ENCODE data around the gene MFSD2A.
"Not testable (repeated sequence)": the region's sequence is repeated elsewhere in the genome, so short reads cannot be mapped to it uniquely, and the experiment has no call there.

Gene MFSD2A

GRCh38 chr1:39954870-39955546, at the start of gene MFSD2A:
Gene MFSD2A (plus strand): TSS chr1:39955145. CDS start chr1:39955293, 148 bp downstream.
- no peak for DNase-seq

DNA sequence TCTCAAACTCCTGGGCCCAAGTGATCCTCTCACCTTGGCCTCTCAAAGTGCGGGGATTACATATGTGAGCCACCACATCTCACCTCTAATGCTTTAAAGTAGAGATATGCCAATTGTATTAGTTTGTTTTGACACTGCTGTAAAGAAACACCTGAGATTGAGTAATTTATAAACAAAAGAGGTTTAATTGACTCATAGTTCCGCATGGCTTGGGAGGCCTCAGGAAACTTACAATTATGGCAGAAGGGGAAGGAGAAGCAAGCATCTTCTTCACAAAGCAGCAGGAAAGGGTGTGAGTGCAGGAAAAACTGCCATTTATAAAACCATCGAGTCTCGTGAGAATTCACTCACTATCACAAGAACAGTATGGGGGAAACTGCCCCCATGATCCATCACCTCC, 49.8 kb upstream of the MFSD2A start:
- no peak for DNase-seq

DNA sequence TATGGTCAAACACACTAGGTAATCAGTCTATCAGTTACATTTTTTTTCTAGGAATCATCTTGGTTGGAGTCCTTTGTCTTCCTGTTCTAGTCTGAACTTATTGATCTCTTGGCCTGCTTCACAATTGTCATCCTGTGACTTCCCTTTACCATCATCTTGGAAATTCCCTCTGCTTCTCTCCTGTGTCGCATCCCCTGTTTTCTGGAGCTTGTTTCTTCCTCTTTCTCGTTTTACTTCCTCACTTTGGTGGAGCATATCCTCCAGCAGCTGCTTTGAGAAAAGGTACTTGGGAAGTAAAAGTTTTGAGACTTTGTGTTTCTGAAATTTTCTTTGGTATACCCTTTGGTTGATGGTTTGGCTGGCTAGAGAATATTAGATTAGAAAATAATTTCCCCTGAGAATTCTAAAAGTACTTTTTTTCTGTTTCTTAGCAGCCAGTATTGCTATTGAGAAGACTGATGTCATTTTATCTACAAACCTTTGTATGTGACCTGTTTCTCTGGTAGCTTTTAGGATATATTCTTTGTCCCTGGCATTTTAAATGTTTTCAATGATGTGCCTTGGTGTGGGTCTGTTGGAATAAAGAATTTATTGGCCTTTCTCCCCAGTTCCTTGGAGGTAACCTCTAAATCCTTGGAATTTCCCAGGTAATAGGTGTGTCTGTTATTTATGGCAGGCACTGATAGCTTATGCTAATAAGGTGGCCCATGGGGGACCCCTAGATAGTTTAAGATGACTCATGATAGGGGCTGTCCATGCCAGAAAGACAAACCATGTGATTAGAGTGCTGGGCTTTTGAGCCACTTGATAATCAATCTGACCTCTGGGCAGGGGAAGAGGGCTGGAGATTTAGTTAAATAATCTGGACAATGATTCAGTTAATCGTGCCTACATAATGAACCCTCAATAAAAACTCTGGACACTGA, 47.2 kb upstream of the MFSD2A start:
- DNase-seq = no peak

- no peak for DNase-seq
These were observed 46.4 kb upstream of the MFSD2A start for GRCh38 chr1:39908534-39908933.

DNA sequence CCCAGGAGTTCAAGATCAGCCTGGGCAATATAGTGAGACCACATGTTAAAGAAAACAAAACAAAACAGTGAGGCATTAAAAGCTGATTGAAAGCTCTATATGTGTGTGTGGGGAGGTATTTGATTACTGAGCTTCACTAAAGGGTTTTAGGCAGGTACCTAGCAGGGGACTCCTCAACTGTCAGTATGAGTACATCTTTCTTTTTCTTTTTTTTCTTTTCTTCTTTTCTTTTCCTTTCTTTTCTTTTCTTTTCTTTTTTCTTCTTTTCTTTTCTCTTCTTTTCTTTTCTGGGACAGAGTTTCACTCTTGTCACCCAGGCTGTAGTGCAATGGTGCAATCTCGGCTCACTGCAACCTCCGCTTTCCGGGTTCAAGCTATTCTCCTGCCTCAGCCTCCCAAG, 44.7 kb upstream of the MFSD2A start:
- DNase-seq = no peak

DNA sequence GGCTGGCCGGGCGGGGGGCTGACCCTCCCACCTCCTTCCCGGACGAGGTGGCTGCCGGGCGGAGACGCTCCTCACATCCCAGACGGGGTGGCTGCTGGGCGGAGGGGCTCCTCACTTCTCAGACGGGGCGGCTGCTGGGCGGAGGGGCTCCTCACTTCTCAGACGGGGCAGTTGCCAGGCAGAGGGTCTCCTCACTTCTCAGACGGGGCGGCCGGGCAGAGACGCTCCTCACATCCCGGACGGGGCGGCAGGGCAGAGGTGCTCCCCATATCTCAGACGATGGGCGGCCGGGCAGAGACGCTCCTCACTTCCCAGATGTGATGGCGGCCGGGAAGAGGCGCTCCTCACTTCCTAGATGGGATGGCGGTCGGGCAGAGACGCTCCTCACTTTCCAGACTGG, 41.8 kb upstream of the MFSD2A start:
- DNase-seq = not testable (repeated sequence)

DNA sequence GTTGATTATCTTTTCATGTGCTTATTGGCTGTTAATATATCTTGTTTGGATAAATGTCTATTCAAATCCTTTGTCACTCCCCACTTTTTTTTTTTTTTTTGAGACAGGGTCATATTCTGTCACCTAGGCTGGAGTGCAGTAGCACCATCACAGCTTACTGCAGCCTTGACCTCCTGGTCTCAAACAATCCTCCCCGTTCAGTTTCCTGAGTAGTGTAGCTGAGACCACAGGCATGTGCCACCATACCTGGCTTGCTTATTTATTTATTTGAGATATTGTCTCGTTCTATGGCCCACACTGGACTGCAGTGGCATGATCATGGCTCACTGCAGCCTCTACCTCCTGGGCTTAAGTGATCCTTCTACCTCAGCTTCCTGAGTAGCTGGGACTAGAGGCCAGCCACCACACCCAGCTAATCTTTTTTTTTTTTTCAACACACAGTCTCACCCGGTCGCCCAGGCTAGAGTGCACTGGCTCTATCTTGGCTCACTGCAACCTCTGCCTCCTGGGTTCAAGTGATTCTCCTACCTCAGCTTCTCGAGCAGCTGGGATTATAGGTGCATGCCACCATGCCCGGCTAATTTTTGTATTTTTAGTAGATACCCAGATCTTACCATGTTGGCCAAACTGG, 39.3 kb upstream of the MFSD2A start:
- DNase-seq = no peak

DNA sequence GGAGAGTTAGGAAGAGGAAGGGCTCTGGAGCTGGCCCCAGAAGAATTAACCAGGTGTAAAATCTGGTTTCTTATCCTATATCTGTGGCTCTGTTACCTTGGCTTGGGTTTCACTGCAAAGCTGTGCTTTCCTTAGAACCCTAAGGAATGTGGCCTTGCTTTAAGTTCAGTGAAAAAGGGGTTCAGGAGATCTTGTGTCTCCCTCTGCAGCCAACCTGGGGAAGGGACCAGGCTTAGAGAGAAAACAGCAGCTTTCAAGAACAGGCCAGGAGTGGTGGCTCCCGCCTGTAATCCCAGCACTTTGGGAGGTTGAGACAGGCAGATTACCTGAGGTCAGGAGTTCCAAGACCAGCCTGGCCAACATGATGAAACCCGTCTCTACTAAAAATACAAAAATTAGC, 37.1 kb upstream of the MFSD2A start:
- DNase-seq = no peak

DNA sequence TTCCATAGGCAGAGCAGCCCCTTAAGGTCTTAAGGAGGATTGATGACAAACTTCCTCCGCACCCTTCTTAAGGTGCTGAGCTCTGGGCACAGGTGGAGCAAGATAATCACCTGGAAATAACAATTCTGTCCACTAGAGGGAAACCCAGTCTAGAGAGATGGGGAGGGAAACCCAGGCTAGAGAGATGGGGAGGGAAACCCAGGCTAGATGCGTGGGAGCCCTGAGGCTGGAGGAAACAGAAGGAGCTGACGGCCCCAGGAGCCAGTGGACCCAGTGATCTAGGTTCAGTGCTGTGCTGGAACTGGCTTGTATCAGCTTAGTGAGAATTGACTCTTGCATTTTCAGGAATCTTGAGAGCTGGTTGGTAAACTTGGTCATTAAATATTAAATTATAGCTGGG, 35.4 kb upstream of the MFSD2A start:
- no peak for DNase-seq

- DNase-seq = no peak
These were observed 32.7 kb upstream of the MFSD2A start for GRCh38 chr1:39922251-39922688.

DNA sequence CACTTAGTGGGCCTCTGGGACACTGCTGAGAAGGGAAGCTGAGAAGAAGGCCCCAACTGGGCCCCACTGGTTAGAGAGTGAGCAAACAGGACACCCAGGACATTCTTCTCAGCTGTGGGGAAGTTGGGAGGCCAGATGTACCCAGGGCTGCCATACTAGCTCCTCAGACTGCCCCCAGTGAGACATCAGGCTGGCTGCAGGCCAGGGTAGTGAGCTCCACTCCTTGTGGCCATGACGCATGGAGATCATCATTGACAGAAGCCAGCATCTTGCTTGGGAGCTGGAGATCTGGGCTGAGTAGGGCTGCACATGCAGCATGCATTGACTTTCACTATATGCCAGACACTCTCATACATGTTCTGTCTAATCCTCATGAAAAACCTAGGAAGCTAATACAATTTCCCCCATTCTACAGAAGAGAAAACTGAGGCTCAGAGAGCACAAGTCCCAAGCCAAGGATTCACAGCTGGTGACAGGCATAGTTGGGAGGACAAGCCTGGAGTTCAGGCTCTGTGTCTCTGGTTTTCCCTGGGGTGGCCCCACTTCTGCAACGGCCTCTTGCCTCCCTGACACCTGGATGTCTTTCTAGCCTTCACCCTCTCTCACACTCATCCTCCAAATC, 29.1 kb upstream of the MFSD2A start:
- DNase-seq = no peak

DNA sequence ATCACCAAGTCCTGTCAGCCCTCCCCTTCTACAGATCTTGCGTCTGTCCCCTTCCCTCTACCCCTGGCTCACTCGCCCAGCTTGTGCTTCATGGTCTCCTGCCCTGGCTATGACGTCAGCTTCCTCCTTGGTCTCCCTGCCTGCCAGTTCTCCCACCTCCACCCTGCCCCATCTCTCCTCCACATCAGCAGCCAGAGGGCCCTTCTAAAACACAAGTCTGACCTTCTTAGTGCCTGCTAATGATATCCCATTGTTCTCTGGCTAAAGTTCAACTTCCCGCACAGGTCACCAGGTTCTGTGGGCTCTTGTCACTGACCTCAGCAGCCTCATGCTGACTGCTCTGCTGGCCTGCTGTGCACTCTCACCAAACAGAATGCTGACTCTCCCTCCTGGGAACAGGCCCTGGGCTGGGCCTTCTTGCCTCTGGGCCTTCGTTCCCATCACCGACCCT, 28.6 kb upstream of the MFSD2A start:
- no peak for DNase-seq

- no peak for DNase-seq
These were observed 28.1 kb upstream of the MFSD2A start for GRCh38 chr1:39926820-39927219.

- DNase-seq = no peak
These were observed 27.4 kb upstream of the MFSD2A start for GRCh38 chr1:39927538-39927937.

DNA sequence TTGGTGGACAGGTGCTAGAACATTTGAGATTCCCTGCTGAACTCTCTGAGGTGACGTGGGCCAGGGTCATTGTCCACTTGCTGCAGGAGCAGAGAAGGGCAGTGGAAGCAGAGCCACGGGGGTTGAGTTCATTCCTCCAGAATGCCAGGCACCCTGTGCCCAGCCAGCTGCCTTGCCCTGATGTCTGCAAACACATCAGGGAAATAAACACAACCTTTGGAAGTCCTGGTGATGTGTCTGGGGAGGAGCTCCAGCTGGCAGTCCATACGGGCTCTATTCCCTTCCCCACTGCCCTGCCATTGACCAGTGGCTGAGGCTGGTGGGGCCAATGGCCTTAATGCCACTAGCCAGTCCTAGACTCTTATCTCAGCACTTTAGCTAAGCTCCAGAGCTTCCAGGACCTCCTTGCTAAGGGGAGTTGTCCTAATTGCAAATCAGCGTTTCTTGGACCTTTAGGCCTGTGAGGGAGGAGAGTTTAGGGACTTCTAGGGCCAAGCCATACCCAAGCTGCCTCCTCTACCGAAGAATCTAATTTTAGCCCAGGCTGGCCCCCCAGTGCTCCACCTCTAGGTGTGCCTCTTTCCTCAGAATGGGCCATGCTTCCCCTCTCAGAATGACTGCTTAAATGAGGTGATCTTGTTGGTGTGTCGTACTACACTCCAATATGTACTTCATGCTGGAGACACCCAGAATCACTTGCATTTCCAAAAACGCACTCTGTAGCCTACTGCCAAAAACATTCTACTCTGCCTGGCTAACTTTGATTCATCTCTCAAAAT, 25.9 kb upstream of the MFSD2A start:
- DNase-seq = no peak

- DNase-seq = no peak
These were observed 20.7 kb upstream of the MFSD2A start for GRCh38 chr1:39933956-39934941.

GRCh38 chr1:39936724-39937491, 18.0 kb upstream of the MFSD2A start:
- DNase-seq = no peak

- DNase-seq = no peak
These were observed 16.1 kb upstream of the MFSD2A start for GRCh38 chr1:39938856-39939255.

- DNase-seq = no peak
These were observed 14.7 kb upstream of the MFSD2A start for GRCh38 chr1:39940253-39940652.
